Endothelial cell of hepatic sinusoid (primary cell): ENCODE results near the gene PPP2R5E.

ENCODE experiments used
- in situ Hi-C: cut with HindIII; loops from 2 replicates; pipeline ENCODE4 v1.10.0; 2017; ENCODE audit warnings: low sequenced_read_pairs

Gene PPP2R5E

GRCh38 chr14:63436286-63437098 lies 106.7 kb downstream of the PPP2R5E start:
- in situ Hi-C loops, result loop anchor here (5.0 kb wide), 1 partner anchor 106 kb away; the partner anchor contains the start of gene PPP2R5E

- in situ Hi-C loops, result loop anchor here (5.0 kb wide), 1 partner anchor 106 kb away; the partner anchor contains the start of gene PPP2R5E
Measured at GRCh38 chr14:63435838-63436237, 107.3 kb downstream of the PPP2R5E start.

- in situ Hi-C loops, result loop anchor here (5.0 kb wide), 1 partner anchor 107 kb away; the partner anchor contains the start of gene PPP2R5E
Measured at GRCh38 chr14:63435204-63435603, 108.0 kb downstream of the PPP2R5E start.

- in situ Hi-C loops, result no loop called here
Measured at GRCh38 chr14:63432888-63433552, 110.2 kb downstream of the PPP2R5E start.

- in situ Hi-C loops, result no loop called here
Measured at GRCh38 chr14:63432228-63432627, 110.9 kb downstream of the PPP2R5E start.

GRCh38 chr14:63431466-63431865 lies 111.7 kb downstream of the PPP2R5E start:
- in situ Hi-C loops, result no loop called here

- in situ Hi-C loops, result no loop called here
Measured at GRCh38 chr14:63428486-63428885, 114.7 kb downstream of the PPP2R5E start.

- in situ Hi-C loops, result no loop called here
Measured at GRCh38 chr14:63426838-63427352, 116.3 kb downstream of the PPP2R5E start.

- in situ Hi-C loops, result no loop called here
Measured at GRCh38 chr14:63423889-63424288, 119.3 kb downstream of the PPP2R5E start.

GRCh38 chr14:63423381-63423780 lies 119.8 kb downstream of the PPP2R5E start:
- in situ Hi-C loops, result no loop called here

- in situ Hi-C loops, result no loop called here
Measured at GRCh38 chr14:63421919-63422318, 121.3 kb downstream of the PPP2R5E start.

- in situ Hi-C loops, result no loop called here
Measured at GRCh38 chr14:63421226-63421625, 122.0 kb downstream of the PPP2R5E start.

GRCh38 chr14:63418020-63418419 lies 125.2 kb downstream of the PPP2R5E start:
- in situ Hi-C loops, result no loop called here

- in situ Hi-C loops, result loop anchor here (5.0 kb wide), 1 partner anchor 44 kb away; no protein-coding TSS in a partner anchor
Measured at GRCh38 chr14:63413009-63413408, 130.2 kb downstream of the PPP2R5E start.

GRCh38 chr14:63406333-63406732 lies 136.8 kb downstream of the PPP2R5E start:
- in situ Hi-C loops, result no loop called here

GRCh38 chr14:63405715-63406114 lies 137.5 kb downstream of the PPP2R5E start:
- in situ Hi-C loops, result no loop called here

- in situ Hi-C loops, result no loop called here
Measured at GRCh38 chr14:63404906-63405305, 138.3 kb downstream of the PPP2R5E start.

GRCh38 chr14:63401646-63402045 lies 141.5 kb downstream of the PPP2R5E start:
- in situ Hi-C loops, result no loop called here

GRCh38 chr14:63398952-63399351 lies 144.2 kb downstream of the PPP2R5E start:
- in situ Hi-C loops, result no loop called here

GRCh38 chr14:63394841-63395240 lies 148.3 kb downstream of the PPP2R5E start:
- in situ Hi-C loops, result no loop called here

- in situ Hi-C loops, result no loop called here
Measured at GRCh38 chr14:63394432-63394831, 148.7 kb downstream of the PPP2R5E start.

- in situ Hi-C loops, result no loop called here
Measured at GRCh38 chr14:63393012-63393411, 150.2 kb downstream of the PPP2R5E start.
